ENCODE measurements around the gene PANK1.

PANK1 gene

GRCh38 chr10:89645742-89646172 is 715 bp upstream of the PANK1 start:
- DNase-seq (ENCODE audit: low spot score): no peak
- TF ChIP-seq, protein P1, sequence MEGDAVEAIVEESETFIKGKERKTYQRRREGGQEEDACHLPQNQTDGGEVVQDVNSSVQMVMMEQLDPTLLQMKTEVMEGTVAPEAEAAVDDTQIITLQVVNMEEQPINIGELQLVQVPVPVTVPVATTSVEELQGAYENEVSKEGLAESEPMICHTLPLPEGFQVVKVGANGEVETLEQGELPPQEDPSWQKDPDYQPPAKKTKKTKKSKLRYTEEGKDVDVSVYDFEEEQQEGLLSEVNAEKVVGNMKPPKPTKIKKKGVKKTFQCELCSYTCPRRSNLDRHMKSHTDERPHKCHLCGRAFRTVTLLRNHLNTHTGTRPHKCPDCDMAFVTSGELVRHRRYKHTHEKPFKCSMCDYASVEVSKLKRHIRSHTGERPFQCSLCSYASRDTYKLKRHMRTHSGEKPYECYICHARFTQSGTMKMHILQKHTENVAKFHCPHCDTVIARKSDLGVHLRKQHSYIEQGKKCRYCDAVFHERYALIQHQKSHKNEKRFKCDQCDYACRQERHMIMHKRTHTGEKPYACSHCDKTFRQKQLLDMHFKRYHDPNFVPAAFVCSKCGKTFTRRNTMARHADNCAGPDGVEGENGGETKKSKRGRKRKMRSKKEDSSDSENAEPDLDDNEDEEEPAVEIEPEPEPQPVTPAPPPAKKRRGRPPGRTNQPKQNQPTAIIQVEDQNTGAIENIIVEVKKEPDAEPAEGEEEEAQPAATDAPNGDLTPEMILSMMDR (IDR thresholded peaks at IDR 0.05): no peak
- Histone ChIP-seq H3K4me3 (peak overlapping the region; percentile 72), H3K27ac (peak overlapping the region; percentile 85 to 92)

GRCh38 chr10:89644691-89644966 is 413 bp downstream of the PANK1 start:
- no peak for DNase-seq (ENCODE audit: low spot score)
- Histone ChIP-seq H3K4me3 (peak overlapping the region; percentile 72), H3K27ac (peak overlapping the region; percentile 85 to 92)
- TF ChIP-seq, protein P1 (IDR thresholded peaks at IDR 0.05): no peak

- TF ChIP-seq, protein P1 (IDR thresholded peaks at IDR 0.05): no peak
- H3K4me3 ChIP-seq: peak overlapping the region; percentile 72
- peak overlapping the region; percentile 85 to 92 for H3K27ac ChIP-seq
- peak; percentile 83 for DNase-seq (ENCODE audit: low spot score)
Observed at GRCh38 chr10:89643812-89644690, 991 bp downstream of the PANK1 start.

DNA sequence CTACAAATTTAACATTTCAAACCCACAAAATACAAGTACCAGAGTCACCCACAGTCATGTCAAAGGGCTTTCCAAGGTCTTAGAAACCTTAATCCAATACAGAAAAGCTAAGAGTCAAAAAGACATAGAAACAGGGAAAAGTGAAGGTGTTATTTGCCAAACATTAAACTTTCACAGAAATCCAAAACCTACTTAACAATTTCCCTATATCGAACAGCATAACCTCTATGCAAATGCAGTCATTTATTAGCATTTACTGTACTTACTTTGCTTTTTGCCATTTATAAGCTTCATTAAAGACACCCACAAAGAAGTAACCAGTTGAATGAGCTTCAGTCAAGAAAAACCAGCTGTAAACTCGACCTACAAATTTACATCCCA is 1.6 kb downstream of the PANK1 start:
- peak overlapping the region; percentile 4 to 92 for H3K27ac ChIP-seq
- peak overlapping the region; percentile 72 for H3K4me3 ChIP-seq
- DNase-seq (ENCODE audit: low spot score): no peak
- TF ChIP-seq, protein P1 (IDR thresholded peaks at IDR 0.05): no peak

DNA sequence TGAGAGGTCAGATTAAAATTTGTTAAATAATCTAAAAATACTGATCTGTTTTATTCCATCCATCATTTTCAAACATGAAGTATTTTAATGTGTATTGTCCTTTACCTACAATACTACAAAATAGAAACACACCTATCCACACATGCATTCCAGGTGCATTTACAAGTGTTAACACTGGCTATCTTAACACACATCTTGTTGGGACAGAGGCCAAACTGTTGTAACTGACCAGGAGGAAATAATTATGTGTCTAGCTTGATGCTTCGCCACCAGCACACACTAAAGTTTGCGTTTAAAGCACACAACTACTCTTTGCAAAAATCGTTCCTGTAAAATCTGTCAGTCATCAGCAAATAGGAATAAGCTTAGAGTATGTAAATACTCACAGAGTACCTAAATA is 2.8 kb downstream of the PANK1 start:
- TF ChIP-seq, protein P1 (IDR thresholded peaks at IDR 0.05): no peak
- Histone ChIP-seq H3K4me3 (no peak overlapping the region), H3K27ac (no peak overlapping the region)
- DNase-seq (ENCODE audit: low spot score): no peak

DNA sequence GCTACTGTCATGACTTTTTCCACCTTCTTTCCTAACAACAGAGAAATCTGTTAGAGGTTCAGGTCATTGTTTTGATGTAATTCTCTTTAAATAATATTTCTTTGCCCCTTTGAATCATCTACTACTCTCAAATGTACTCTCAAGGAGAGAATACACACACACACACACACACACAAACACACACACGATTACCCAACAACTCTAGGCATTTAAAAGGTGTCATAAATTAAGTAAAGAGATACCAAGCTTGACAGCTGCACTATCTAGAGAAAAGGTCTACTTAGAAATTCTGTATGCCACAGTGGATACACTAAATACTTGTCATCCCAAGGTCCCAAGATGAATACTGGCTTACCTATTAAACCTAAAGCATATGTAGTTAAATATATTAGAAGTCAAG is 4.8 kb downstream of the PANK1 start:
- TF ChIP-seq, protein P1 (IDR thresholded peaks at IDR 0.05): no peak
- H3K27ac ChIP-seq: no peak overlapping the region
- no peak for DNase-seq (ENCODE audit: low spot score)
- H3K4me3 ChIP-seq: no peak overlapping the region

GRCh38 chr10:89639326-89639725 is 5.7 kb downstream of the PANK1 start:
- Histone ChIP-seq H3K27ac (no peak overlapping the region), H3K4me3 (no peak overlapping the region)
- TF ChIP-seq, protein P1 (IDR thresholded peaks at IDR 0.05): no peak
- no peak for DNase-seq (ENCODE audit: low spot score)
